H1 (cell line): ENCODE results near the gene ARMC7. TPM values are rescaled to one million over a fixed set of nuclear protein-coding genes. Genes with fewer than 3 reads are reported as not detected.
A peak's percentile ranks its signal among the peaks of the same experiment; 100 is the strongest.

Experiments used
- ATF2 ChIP-seq: IDR thresholded peaks from 2 replicates; pipeline ENCODE4 v1.6.1; 2012; ENCODE audit warnings: low read length, inconsistent platforms
- BCL11A ChIP-seq, 2 experiments: IDR thresholded peaks; one replicate each; pipeline ENCODE4 v1.6.1; 2011; ENCODE audit warnings: low read depth in 2 of 2, low read length in 2 of 2, mild to moderate bottlenecking in 2 of 2
- CBX5 ChIP-seq: fragments of 300-800, 300-1000 bp; sonication (generic); IDR thresholded peaks from 2 replicates; pipeline ENCODE4 v1.7.1; 2016; ENCODE audit warnings: antibody characterized with exemption, low read length, low read depth
- CEBPB ChIP-seq: IDR thresholded peaks from 2 replicates; pipeline ENCODE4 v1.6.1; 2012; ENCODE audit warnings: low read depth, low read length
- EP300 ChIP-seq, 2 experiments: IDR thresholded peaks; 1 replicate in 1 of 2; 2 replicates in 1 of 2; pipeline ENCODE4 v1.6.1; 2011 to 2012; ENCODE audit warnings: low read depth in 2 of 2, low read length in 2 of 2, mild to moderate bottlenecking in 2 of 2, borderline replicate concordance in 1 of 2, inconsistent platforms in 1 of 2, moderate library complexity in 1 of 2
- FOSL1 ChIP-seq: IDR thresholded peaks from 2 replicates; pipeline ENCODE4 v1.6.1; 2011; ENCODE audit warnings: mild to moderate bottlenecking, low read depth, low read length, moderate library complexity; ENCODE audit not compliant: insufficient read depth
- JUN ChIP-seq: IDR thresholded peaks from 2 replicates; pipeline ENCODE4 v1.6.1; 2011; ENCODE audit warnings: low read depth, mild to moderate bottlenecking, improper control_type of control experiment, low read length
- PHF8 ChIP-seq: fragments of 200-600 bp; sonication (generic); conservative IDR thresholded peaks from 2 replicates; pipeline ENCODE4 v1.7.1; 2012; ENCODE audit warnings: low read depth, mild to moderate bottlenecking, inconsistent platforms, low read length, moderate library complexity
- RAD21 ChIP-seq, 2 experiments: IDR thresholded peaks in 1 of 2; conservative IDR thresholded peaks in 1 of 2; 2 replicates each; pipeline ENCODE4 v1.6.1; 2011; ENCODE audit warnings: low read depth in 2 of 2, low read length in 2 of 2, improper control_type of control experiment in 1 of 2, inconsistent platforms in 1 of 2, mild to moderate bottlenecking in 1 of 2, moderate library complexity in 1 of 2
- SIN3A ChIP-seq, 2 experiments: IDR thresholded peaks in 1 of 2; conservative IDR thresholded peaks in 1 of 2; 2 replicates each; pipeline ENCODE4 v1.6.1; 2011 to 2012; ENCODE audit warnings: low read length in 2 of 2, improper control_type of control experiment in 1 of 2, low read depth in 1 of 2, mild to moderate bottlenecking in 1 of 2
- SIRT6 ChIP-seq: IDR thresholded peaks from one replicate; pipeline ENCODE4 v1.7.1; 2012; ENCODE audit warnings: low read length, inconsistent platforms
- TAF7 ChIP-seq: optimal IDR thresholded peaks from 2 replicates; pipeline ENCODE3; 2011; ENCODE audit warnings: low read depth, mild to moderate bottlenecking, inconsistent platforms, low read length, moderate library complexity, borderline replicate concordance
- TEAD4 ChIP-seq: IDR thresholded peaks from 2 replicates; pipeline ENCODE4 v1.6.1; 2012; ENCODE audit warnings: low read depth, low read length, inconsistent platforms, mixed read lengths
- polyA plus RNA-seq, 7 experiments: library from polyadenylated mRNA; depleted of rRNA in 3 of 7; stranded (reverse) in 5 of 7; unstranded in 2 of 7; fragments of >200 nt in 5 of 7; fragments of 200-250 nt in 2 of 7; gene quantifications; 1 replicate in 5 of 7; 2 replicates in 1 of 7; 4 replicates in 1 of 7; pipeline versions ENCODE4 v1.2.1 to v1.2.3, GENCODE V29; 2011 to 2013; ENCODE audit warnings: missing spikeins in 2 of 7, mixed read lengths in 2 of 7
- total RNA-seq: library from RNA; stranded (reverse); fragmentation: NEBNext Ultra II Directional; extraction: Animal tissue kit (Norgen Biotek cat#: 25700); gene quantifications from 2 replicates; pipeline ENCODE4 v1.2.1, GENCODE V29; 2021
- TF ChIP-seq, protein P1 (sequence below): IDR thresholded peaks from 2 replicates; pipeline ENCODE4 v1.6.1; 2012; ENCODE audit warnings: inconsistent platforms
- TF ChIP-seq, protein P2 (sequence below), 3 experiments: IDR thresholded peaks; 1 replicate in 2 of 3; 2 replicates in 1 of 3; pipeline versions ENCODE4 v1.5.1 to v1.6.1; 2011; ENCODE audit warnings: low read length in 3 of 3, mild to moderate bottlenecking in 3 of 3, inconsistent platforms in 2 of 3, low read depth in 1 of 3, moderate library complexity in 1 of 3; ENCODE audit not compliant: insufficient read depth in 1 of 3; ENCODE audit errors: control extremely low read depth in 1 of 3
- TF ChIP-seq, protein P3 (sequence below): IDR thresholded peaks from 2 replicates; pipeline ENCODE4 v1.6.1; 2011; ENCODE audit warnings: low read length, improper control_type of control experiment

ARMC7 gene
- total and polyA plus RNA-seq, 2 of the 8 experiments (the other 6 are each of a cell fraction or from before 2014, with no cell fraction given): 9.8 to 13.6 TPM

GRCh38 chr17:75109407-75110233, at the start of gene ARMC7 (continued):
- TF ChIP-seq ATF2 (no peak), RAD21 (IDR thresholded peaks at IDR 0.05 in 1 of 2, conservative IDR thresholded peaks at IDR 0.05 in 1 of 2; ENCODE audit: low read depth in 2 of 2, low read length in 2 of 2) (no peak; a peak in 1 of 4 replicates), CBX5 (no peak), CEBPB (no peak), SIN3A (conservative IDR thresholded peaks at IDR 0.05 in 1 of 2, IDR thresholded peaks at IDR 0.05 in 1 of 2; ENCODE audit: low read depth in 1 of 2, low read length in 2 of 2) (0 out of 4 replicates have a peak, but pooled peaks of 1 of the 2 experiments have one; percentile 8), BCL11A (IDR thresholded peaks at IDR 0.05; ENCODE audit: low read depth in 2 of 2, low read length in 2 of 2) (no peak), PHF8 (peak; percentile 45; the same call in 1 of the 2 replicates), EP300 (IDR thresholded peaks at IDR 0.05; ENCODE audit: borderline replicate concordance in 1 of 2, low read depth in 2 of 2, low read length in 2 of 2) (no peak), FOSL1 (no peak), TEAD4 (no peak), JUN (no peak), TAF7 (no peak), SIRT6 (no peak)
- TF ChIP-seq, protein P1, sequence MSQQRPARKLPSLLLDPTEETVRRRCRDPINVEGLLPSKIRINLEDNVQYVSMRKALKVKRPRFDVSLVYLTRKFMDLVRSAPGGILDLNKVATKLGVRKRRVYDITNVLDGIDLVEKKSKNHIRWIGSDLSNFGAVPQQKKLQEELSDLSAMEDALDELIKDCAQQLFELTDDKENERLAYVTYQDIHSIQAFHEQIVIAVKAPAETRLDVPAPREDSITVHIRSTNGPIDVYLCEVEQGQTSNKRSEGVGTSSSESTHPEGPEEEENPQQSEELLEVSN: peak; percentile 61
- TF ChIP-seq, protein P2, sequence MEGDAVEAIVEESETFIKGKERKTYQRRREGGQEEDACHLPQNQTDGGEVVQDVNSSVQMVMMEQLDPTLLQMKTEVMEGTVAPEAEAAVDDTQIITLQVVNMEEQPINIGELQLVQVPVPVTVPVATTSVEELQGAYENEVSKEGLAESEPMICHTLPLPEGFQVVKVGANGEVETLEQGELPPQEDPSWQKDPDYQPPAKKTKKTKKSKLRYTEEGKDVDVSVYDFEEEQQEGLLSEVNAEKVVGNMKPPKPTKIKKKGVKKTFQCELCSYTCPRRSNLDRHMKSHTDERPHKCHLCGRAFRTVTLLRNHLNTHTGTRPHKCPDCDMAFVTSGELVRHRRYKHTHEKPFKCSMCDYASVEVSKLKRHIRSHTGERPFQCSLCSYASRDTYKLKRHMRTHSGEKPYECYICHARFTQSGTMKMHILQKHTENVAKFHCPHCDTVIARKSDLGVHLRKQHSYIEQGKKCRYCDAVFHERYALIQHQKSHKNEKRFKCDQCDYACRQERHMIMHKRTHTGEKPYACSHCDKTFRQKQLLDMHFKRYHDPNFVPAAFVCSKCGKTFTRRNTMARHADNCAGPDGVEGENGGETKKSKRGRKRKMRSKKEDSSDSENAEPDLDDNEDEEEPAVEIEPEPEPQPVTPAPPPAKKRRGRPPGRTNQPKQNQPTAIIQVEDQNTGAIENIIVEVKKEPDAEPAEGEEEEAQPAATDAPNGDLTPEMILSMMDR (IDR thresholded peaks at IDR 0.05; ENCODE audit: control extremely low read depth in 1 of 3, insufficient read depth in 1 of 3, low read depth in 1 of 3, low read length in 3 of 3): no peak
- TF ChIP-seq, protein P3, sequence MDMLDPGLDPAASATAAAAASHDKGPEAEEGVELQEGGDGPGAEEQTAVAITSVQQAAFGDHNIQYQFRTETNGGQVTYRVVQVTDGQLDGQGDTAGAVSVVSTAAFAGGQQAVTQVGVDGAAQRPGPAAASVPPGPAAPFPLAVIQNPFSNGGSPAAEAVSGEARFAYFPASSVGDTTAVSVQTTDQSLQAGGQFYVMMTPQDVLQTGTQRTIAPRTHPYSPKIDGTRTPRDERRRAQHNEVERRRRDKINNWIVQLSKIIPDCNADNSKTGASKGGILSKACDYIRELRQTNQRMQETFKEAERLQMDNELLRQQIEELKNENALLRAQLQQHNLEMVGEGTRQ: no peak
